HCT116 (cell line): ENCODE data around the gene TNPO2.
"Not testable (repeated sequence)": the region's sequence is repeated elsewhere in the genome, so short reads cannot be mapped to it uniquely, and the experiment has no call there.

Experiments used
- CTCF ChIP-seq, 3 experiments: fragments of 200-600 bp in 1 of 3; sonication (generic) in 1 of 3; IDR thresholded peaks in 2 of 3; conservative IDR thresholded peaks in 1 of 3; 2 replicates each; pipeline ENCODE4 v1.5.1; 2012 to 2017; ENCODE audit warnings: low read depth in 2 of 3, low read length in 2 of 3, antibody characterized with exemption in 1 of 3, borderline replicate concordance in 1 of 3, control low read depth in 1 of 3, mild to moderate bottlenecking in 1 of 3, mixed read lengths in 1 of 3, mixed run types in 1 of 3, moderate library complexity in 1 of 3; ENCODE audit not compliant: insufficient read depth in 1 of 3
- POLR2A ChIP-seq: IDR thresholded peaks from 2 replicates; pipeline ENCODE4 v1.7.0; 2011; ENCODE audit warnings: borderline replicate concordance; ENCODE audit not compliant: insufficient read depth, insufficient read length; ENCODE audit errors: extremely low read depth
- RAD21 ChIP-seq: IDR thresholded peaks from 2 replicates; pipeline ENCODE4 v1.6.1; 2012; ENCODE audit warnings: low read depth, mild to moderate bottlenecking
- YY1 ChIP-seq: IDR thresholded peaks from 2 replicates; pipeline ENCODE4 v1.6.1; 2011; ENCODE audit warnings: low read length, low read depth, moderate library complexity, mild to moderate bottlenecking; ENCODE audit not compliant: insufficient replicate concordance; ENCODE audit errors: extremely low read depth

GRCh38 chr19:12712077-12712476, 11.7 kb downstream of the TNPO2 start:
- TF ChIP-seq CTCF (IDR thresholded peaks at IDR 0.05 in 2 of 3, conservative IDR thresholded peaks at IDR 0.05 in 1 of 3; ENCODE audit: borderline replicate concordance in 1 of 3, insufficient read depth in 1 of 3, low read depth in 2 of 3, low read length in 2 of 3); RAD21; POLR2A; YY1: not testable (repeated sequence)
